UCSD-AML1 (cell line): Measurements from ENCODE around the gene GYG1.

Experiments
- DNase-seq: peaks from one replicate; lab custom pipeline; 2025; ENCODE audit not compliant: unreplicated experiment; lab: John Stamatoyannopoulos, UW

Gene GYG1

GRCh38 chr3:148991219-148992026 lies at the start of gene GYG1:
Gene GYG1 (plus strand): TSS chr3:148991540. CDS start chr3:148991641, 101 bp downstream.
- peak; percentile 81 for DNase-seq

DNA sequence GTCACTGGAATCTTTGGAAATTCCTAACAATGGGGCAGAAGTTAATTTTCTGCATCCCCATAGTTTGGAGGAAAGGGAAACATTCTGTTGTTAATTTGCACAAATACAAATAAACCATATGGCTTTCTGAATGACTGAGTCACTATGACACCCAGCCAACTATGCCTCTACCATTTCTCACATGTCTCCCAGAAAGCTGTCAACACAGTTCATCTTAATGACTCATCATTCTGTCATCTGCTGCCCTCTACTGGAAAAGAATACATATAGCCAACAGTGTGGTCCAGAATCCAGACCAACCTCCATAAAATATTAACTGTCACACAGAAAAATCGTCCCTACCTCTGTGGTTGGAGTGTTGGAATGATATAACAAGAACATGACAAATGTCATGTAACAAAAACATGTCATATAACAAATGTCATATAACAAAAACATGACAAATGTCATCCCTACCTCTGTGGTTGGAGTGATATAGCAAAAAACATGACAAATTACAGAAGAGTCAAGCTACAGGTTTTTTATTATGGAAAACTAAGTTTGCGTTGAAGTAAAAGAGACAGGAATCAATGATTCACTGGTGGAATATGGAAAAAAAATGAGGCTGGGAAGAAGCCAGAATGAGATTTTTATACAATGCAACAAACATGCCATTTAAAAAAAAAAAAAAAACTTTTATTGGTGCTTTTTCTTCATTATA lies 47.7 kb upstream of the GYG1 start:
- no peak for DNase-seq

- no peak for DNase-seq
These were observed 46.2 kb upstream of the GYG1 start for GRCh38 chr3:148945116-148945515.

DNA sequence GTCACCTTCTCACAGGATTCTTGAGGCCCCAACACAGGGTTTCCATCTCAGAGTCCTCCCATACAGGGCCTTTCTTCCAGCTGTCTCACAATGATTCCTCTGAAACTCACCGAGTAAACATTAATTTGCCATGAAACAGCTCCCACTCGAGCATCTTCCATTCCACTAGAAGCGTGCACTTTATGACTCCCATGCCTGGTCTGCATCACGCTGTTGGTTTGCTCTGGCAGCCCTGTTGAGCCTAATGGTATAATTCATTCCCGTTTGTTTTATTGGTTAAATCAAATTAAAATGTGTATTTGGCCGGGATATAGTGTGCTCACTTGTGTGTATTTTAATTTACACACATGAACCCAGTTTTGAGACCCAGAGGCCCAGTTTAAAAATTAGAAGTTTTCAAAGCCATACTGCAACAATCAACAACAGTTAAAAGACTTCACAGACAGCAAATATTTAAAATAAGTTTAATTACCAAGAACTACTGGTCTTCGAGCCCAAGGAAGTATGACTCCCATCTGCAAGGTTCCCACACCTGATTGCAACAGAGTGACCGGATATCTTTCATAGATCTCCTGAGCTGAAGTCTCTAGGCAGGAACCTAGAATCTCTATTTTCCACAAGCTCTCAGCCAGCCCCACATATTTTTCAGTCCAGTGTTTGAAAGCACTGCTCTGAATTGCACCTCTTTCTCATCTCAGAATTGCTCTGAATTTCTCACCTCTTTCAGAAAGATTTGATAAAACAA lies 42.3 kb upstream of the GYG1 start:
- DNase-seq: no peak

DNA sequence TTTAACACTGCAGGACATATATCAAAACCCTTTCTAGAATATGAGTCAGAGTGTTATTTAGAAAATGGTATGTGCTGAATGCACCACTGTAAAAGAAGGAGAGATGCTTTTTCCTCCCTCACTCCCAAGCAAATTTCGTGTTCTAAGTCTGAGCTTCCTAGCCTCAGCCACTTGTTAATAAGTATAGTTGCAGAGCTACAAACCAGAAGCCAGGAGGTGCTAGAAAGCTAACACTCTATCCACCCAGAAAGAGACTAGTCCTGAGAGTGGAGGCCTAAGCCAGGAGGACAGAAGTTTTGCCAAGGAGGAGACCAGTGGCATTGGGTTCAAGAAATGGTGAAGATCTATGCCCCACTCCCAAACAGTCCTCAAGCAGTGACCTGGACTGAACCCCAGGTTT lies 40.5 kb upstream of the GYG1 start:
- DNase-seq: no peak

DNA sequence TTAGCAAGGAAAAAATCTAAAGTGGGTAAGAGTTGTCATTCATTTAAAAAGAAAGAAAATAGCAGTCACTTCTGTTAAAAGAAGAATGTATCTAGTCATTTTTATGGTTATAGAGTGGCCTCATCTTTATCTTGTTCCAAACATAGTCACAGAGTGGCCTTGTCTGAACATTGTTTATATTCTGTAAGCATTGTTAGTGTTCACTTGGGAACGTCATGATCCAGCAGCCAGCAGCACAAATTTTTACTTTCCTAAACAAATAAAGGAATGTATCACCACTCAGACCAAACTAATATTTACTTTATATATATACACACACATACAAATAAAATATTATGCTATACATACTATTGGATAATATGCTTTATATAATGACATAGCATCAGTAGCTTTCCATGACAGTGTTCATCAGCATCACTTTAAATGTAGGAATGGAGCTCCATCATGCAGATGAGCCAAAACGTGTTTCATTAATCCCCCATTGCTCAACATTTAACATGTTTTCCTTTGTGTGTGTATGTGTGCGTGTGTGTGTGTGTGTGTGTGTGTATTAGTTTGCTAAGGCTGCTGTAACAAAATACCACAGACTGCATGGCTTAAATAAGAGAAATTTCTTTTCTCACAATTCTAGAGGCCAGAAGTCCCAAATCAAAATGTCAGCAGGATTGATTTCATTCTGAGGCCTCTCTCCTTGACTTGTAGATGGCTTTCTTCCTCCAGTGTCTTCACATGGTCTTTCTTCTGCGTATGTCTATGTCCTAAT lies 39.6 kb upstream of the GYG1 start:
- no peak for DNase-seq

DNA sequence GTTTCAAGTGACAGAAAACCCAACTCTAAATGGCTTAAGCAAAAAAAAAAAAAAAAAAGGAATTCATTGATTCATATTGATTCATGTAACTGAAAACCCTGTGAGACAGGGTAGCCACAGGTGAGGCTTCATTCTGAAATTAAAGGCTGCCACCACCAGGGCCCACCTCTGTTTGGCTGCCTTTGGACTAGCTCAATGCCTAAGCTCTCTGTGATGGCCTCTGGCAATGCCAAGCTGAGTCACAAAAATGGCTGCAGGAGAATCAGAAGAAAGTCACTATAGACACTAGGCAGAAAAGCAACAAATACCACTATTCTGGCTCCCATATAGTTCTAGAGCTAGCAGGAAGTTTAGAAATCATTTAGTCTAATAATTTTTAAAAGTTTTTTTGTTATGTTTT lies 38.2 kb upstream of the GYG1 start:
- DNase-seq: no peak

DNA sequence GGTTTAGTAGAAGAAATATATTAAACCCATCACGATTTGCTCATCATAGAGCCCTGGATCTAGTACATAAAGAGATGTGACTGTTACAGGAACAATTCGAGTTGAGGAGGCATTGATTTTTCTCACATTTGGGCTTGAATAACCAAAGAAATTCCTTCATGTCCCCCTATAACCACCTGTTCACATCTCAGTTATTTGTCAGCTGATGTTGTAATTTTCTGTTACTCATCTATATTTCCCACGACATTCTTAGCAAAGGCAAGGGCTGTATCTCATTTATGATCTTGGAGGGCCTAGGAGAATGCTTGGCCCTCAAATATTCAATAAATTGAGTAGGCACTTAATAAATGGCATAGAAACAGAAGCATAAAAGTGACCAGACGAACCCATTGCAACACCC lies 36.4 kb upstream of the GYG1 start:
- no peak for DNase-seq

GRCh38 chr3:148955544-148956346 lies 35.6 kb upstream of the GYG1 start:
- no peak for DNase-seq

DNA sequence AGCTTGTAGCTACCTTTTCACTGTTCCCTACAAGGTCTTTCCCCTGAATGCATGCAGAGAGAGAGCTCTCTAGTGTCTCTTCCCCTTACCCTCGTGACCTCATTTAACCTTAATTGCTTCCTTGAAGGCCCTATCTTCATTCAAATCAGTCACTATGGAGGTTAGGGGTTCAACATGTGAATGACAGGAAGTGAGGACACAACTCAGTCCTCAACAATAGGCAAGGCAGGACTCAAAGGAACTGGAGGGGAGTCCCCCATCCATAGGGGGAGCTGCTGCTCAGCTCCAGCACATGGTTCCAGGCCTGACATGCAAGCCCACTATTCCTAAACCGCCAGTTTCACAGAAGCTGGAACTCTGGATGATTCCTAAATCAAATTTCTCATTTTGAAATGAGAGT lies 33.8 kb upstream of the GYG1 start:
- DNase-seq: peak; percentile 29

DNA sequence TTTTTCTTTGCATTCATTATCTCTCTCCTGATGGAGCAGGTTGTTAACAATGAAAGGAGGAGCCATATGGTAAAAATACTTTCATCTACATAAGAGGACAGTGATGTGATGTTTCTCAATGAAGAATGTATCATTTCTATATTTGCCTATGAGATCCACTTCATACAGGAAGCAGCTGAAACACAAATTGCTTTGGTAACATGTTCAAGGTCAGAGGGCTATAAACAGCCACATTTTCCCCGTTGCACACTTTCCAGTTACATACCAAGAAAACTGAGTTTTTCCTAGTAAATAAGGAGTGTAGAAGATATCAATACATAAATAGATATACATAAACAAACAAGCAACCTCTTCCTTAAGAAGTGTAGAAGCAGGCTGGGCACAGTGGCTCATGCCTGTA lies 32.6 kb upstream of the GYG1 start:
- DNase-seq: no peak

GRCh38 chr3:148962513-148962912 lies 28.8 kb upstream of the GYG1 start:
- peak; percentile 54 for DNase-seq

DNA sequence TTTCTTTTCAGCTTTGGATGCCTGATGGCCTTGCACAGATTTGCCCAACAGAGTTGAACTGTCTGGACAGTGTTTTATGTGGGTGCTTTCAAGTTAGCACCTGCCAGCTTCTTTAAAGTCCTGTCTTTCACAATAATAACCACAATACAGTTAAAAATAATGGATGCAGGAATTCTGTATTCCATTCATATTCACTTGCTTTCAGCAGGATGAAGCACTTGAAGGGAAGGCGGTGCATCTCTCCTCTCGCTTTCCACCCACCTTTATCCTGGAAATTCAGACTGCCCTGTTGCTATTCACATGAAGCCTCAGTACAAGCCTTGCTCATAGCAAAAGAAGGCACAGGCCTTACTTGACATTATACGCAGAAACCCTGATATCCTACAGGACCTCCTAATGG lies 26.5 kb upstream of the GYG1 start:
- DNase-seq: no peak

- no peak for DNase-seq
These were observed 23.0 kb upstream of the GYG1 start for GRCh38 chr3:148968321-148968720.

- DNase-seq: no peak
These were observed 21.1 kb upstream of the GYG1 start for GRCh38 chr3:148970271-148970670.

- DNase-seq: no peak
These were observed 19.8 kb upstream of the GYG1 start for GRCh38 chr3:148971401-148972163.

- no peak for DNase-seq
These were observed 16.6 kb upstream of the GYG1 start for GRCh38 chr3:148974726-148975125.

- DNase-seq: no peak
These were observed 16.1 kb upstream of the GYG1 start for GRCh38 chr3:148975248-148975647.

- DNase-seq: no peak
These were observed 15.6 kb upstream of the GYG1 start for GRCh38 chr3:148975696-148976095.

DNA sequence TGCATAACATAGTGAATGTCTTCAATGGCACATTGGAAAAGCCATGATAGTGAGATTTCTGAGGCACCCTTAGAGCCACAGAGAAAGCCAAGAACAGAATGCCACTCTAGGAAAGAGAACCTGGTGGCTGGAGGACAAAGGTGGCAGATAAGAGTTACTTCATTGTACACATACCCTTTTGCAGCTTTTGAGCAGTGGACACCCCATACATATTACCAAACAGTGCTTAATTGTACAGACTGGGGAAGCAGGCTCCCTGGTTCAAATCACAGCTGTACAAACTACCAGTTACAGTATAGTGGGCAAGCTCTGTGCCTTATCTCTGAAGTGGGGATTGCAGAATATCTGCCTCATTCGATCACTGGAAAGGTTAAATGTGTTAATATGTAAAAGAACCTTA lies 10.1 kb upstream of the GYG1 start:
- DNase-seq: no peak
